AG10803 (cell line): ENCODE measurements around the gene LUZP2.

Experiments used
- DNase-seq: peaks from one replicate; pipeline ENCODE4 v3.0.0; 2010; ENCODE audit warnings: low read depth
- H3K4me3 ChIP-seq: 2 replicates; pipeline ENCODE4 v1.5.1; 2011; ENCODE audit warnings: mild to moderate bottlenecking, low read length, control low read depth
- CTCF ChIP-seq: conservative IDR thresholded peaks from 2 replicates; pipeline ENCODE4 v1.5.1; 2011; ENCODE audit warnings: mild to moderate bottlenecking, low read length, control low read depth, inconsistent platforms

Gene LUZP2

GRCh38 chr11:25068451-25068850, 571.6 kb downstream of the LUZP2 start:
- TF ChIP-seq CTCF: no peak
- no peak overlapping the region for H3K4me3 ChIP-seq
- no peak for DNase-seq

GRCh38 chr11:25094085-25094802, 597.4 kb downstream of the LUZP2 start:
- H3K4me3 ChIP-seq: no peak overlapping the region
- DNase-seq: no peak
- no peak for TF ChIP-seq CTCF

GRCh38 chr11:25119416-25119815, 622.6 kb downstream of the LUZP2 start:
- no peak overlapping the region for H3K4me3 ChIP-seq
- DNase-seq: no peak
- no peak for TF ChIP-seq CTCF
